Measurements from ENCODE around the gene SERPINB7.

DNA sequence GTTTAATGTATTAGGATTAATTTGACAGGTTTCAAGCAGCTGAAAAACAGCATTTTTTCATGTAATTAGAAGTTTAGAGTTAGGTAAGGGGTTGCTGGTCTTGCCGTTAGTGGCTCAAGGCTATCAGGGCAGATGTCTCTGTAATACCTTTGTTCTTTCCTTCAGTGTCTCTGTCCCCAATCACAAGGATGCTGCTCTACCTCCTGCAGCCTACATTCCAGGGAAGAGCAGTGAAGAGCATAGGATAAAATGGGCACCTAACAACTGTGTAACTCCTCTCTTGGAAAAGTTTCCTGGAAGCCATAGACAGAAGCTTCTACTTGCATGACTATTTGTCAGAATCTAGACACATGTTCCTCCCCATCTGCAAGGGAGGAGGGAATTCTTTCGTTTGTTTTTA lies 9.4 kb upstream of the SERPINB7 start:
- no peak for TF ChIP-seq EZH2 (IDR thresholded peaks at IDR 0.05; ENCODE audit: insufficient read depth, poor library complexity, severe bottlenecking)
- no peak for TF ChIP-seq EZH2phosphoT487 (IDR thresholded peaks at IDR 0.05; ENCODE audit: insufficient read depth, low read depth)
